ENCODE results near the gene ANP32D.
"Not testable (repeated sequence)": the region's sequence is repeated elsewhere in the genome, so short reads cannot be mapped to it uniquely, and the experiment has no call there.

ANP32D gene

DNA sequence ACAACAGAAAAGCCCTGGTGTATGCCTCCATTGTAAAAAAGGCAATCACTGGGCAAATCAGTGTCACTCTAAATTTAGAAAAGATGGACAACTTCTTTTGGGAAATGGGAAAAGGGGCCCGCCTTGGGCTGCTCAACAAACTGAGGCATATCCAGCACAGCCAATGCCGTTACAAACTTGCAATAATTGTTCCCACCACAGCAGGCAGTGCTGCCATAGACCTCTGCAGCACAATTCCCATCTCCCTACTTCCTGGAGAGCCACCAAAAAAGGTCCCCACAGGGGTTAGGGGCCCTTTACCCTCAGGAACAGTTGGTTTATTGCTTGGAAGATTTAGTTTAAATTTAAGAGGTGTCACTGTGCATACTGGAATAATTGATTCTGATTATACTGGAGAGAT, 36.6 kb downstream of the ANP32D start:
- no peak for DNase-seq

DNA sequence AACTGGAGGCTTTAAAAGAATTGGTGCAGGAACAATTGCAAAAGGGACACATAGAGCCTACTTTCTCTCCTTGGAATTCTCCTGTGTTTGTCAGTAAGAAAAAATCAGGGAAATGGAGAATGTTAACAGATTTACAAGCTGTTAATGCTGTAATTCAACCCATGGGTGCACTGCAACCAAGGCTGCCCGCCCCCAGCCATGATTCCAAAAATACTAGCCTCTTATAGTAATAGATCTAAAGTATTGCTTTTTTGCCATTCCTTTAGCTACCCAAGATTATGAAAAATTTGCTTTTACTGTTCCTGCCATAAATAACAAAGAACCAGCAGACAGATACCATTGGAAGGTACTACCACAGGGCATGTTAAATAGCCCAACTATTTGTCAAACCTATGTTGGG, 37.8 kb downstream of the ANP32D start:
- DNase-seq = no peak

DNA sequence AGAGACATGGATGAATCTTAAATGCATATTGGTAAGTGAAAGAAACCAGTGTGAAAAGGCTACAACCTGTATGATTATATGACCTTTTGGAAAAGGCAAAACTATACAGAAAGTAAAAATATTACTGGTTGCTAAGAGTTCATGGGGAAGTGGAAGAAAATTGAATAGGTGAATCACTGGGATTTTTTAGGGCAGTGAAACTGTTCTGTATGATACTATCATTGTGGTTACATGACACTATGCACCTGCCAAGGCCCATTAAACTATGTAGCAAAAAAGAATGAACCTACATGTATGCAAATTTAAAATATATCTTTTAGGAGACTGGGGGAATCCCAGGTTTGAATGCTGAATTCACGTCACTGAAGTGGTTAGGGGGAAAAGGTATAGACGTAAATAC, 40.5 kb downstream of the ANP32D start:
- no peak for DNase-seq

DNA sequence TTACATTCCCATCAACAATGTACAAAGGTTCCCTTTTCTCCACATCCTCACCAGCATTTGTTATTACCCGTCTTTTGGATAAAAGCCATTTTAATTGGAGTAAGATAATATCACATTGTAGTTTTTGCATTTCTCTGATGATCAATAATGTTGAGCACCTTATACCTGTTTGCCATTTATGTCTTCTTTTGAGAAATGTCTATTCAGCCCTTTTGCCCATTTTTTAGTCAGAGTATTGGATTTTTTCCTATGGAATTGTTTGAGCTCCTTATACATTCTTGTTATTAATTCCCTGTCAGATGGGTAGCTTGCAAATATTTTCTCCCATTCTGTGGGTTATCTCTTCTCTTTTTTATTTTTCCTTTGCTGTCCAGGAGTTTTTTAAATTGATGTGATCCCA, 42.4 kb downstream of the ANP32D start:
- no peak for DNase-seq

DNA sequence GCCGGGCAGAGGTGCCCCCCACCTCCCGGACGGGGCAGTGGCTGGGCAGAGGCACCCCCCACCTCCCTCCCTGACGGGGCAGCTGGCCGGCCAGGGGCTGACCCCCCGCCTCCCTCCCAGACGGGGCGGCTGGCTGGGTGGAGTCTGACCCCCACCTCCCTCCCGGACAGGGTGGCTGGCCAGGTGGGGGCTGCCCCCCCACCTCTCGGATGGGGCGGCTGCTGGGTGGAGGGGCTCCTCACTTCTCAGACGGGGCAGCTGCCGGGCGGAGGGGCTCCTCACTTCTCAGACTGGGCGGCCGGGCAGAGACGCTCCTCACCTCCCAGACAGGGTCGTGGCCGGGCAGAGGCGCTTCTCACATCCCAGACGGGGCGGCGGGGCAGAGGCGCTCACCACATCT, 48.0 kb downstream of the ANP32D start:
- DNase-seq = not testable (repeated sequence)

Measured in activated naive CD4-positive, alpha-beta T cell (primary cell).